HTERT RPE-1 (cell line): ENCODE results near the gene KHDC1L.
"Not testable (repeated sequence)": the region's sequence is repeated elsewhere in the genome, so short reads cannot be mapped to it uniquely, and the experiment has no call there.

Experiments used
- in situ Hi-C: fragments of 300-500 bp; cut with MboI; formaldehyde crosslinking; loops from 4 replicates; pipeline ENCODE4 v1.14.3; 2020; ENCODE audit warnings: low sequenced_read_pairs

The KHDC1L gene, protein sequence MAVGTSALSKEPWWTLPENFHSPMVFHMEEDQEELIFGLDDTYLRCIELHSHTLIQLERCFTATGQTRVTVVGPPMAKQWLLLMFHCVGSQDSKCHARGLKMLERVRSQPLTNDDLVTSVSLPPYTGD

DNA sequence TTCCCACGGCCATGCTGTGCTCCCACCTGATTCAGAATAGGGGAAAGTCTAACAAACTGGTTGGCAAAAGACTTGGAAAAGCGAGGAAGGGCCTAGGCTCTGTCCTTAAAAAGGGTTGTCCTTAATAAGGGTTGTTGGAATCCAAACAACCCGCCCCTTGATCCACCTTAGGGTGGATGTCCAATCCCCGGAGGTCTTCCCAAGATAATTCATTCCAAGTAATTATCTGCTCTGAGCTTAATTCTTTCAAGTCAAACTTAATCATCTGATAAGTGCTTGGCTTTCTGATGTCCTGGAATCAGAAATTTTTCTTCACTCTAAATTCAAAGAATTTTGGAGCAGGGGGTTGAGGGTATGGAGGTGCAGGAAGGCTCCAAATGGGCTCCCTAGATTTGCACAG, at the start of gene KHDC1L:
Gene KHDC1L (minus strand): TSS at position 101 of the 400 bp plus-strand sequence. CDS start 88 bp downstream, at position 13.
- in situ Hi-C loops, result no loop called here

DNA sequence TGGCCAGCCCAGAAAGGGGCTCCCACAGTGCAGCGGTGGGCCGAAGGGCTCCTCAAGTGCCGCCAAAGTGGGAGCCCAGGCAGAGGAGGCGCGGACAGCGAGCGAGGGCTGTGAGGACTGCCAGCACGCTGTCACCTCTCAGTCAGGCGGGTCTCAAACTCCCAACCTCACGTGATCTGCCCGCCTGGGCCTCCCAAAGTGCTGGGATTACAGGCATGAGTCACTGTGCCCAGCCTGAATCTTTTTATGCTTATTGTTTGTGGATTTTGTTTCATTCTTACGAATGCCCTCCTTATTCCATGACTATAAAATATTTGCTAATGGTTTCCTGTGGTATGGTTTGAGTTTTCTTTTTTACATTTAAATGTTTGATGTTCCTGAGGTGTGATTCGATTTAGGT, 44.0 kb upstream of the KHDC1L start:
- in situ Hi-C loops, result not testable (repeated sequence)

DNA sequence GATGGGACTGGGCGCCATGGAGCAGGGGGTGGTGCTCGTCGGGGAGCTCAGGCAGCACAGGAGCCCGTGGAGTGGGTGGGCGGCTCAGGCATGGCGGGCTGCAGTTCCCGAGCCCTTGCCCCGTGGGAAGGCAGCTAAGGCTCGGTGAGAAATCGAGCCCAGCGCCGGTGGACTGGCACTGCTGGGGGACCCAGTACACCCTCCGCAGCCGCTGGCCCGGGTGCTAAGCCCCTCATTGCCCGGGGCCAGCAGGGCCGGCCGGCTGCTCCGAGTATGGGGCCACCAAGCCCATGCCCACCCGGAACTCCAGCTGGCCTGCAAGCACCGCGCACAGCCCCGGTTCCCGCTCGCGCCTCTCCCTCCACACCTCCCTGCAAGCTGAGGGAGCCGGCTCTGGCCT, 43.6 kb upstream of the KHDC1L start:
- in situ Hi-C loops, result not testable (repeated sequence)

DNA sequence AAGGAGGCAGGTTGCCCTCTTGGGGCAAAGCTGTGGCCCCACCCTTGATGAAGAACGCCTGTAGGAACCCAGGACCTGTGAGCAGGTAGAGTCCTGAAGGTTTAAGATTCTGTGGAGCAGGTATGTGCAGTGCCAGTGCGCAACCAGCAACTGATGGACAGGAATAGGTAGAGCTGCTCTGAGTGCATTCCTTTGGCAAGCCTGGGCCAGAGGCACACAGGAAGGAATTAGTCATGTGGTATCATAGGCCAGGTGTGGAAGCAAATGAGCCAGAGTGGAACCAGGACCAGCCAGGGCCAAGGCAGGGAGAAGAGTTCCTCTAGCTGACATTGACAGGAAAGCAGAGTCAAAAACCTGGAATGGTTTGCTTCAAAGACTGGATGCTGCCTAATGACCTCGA, 39.1 kb upstream of the KHDC1L start:
- in situ Hi-C loops, result no loop called here

DNA sequence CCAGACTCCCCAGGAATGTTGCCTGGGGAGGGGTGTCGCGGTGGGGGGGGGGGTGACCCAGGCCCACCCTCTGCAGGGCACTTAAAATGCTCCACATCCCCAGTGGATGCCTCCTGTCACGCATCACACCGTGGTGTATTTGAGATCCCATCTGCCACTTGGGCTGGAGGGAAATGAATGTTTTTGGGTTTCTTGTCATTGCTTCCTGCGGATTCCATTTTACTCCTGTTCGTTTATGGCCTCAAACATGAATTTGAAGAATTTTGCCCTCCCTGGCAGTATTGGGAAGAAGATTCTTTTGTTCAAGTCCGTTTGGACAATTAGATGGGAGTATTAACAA, 38.2 kb upstream of the KHDC1L start:
- in situ Hi-C loops, result no loop called here

DNA sequence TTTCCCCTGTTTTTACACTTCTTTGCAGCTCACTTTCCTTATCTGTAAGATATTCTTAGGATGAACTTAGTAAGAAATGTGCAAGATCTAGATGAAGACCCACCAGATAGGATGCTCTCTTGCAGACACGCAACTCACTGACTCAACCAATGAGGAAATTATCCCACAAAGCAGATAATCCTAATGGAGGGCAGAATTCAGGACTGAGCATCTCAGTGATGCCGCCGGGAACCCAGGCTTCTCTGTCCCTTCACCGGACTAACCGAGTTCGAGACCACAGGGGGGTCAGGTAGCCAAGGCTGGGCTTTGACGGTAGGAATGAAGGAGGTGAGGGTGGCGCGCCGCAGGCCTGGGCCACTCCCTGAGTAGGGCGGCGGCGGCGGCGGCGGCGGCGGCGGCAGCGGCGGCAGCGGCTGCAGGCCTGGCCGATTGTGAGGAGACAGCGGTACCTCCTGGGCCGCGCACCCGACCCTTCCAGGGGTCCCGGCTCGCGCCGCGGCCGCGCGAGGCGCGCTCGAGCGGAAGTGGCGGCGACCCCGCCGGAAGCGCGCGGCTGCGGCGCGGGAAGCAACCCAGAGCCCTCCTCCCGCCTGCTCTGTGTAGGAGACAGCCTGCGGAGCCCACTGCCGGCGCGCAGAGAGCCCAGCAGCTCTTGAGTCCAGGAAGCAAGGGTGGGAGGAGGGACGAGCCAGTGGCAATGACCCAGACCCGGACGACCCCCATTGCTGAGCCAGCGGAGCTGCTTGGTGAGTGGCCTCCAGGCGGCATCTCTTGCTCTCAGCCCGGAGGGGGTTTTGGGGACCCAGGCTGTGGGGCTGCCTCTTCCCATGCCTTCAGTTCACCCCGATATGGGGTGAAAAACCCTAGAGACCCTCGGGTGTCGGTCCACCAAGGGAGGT, 37.6 kb upstream of the KHDC1L start, which contains the start of gene KHDC1:
Gene KHDC1 (minus strand): TSS at position 526 of the 899 bp plus-strand sequence. CDS start 20,679 bp downstream, outside the sequence.
- in situ Hi-C loops, result no loop called here

DNA sequence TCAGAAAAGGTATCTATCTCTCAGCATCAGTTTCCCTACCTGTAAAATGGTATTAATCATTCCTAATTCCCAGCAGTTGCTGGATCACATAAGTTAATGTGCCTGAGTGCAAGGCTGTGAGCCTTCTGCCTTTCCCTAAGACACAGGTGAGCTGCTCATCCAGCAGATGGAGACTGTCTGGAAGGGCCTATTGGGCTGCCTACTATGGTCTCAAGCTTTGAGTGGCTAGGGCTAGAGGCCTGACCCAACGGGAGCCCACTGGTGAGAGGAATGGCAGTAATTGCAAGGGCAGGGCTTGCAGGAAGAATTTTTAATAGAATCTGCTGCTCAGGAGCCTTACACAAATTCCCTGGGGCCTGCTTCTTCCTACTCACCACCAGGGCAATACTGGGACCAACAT, 33.4 kb upstream of the KHDC1L start:
- in situ Hi-C loops, result no loop called here

DNA sequence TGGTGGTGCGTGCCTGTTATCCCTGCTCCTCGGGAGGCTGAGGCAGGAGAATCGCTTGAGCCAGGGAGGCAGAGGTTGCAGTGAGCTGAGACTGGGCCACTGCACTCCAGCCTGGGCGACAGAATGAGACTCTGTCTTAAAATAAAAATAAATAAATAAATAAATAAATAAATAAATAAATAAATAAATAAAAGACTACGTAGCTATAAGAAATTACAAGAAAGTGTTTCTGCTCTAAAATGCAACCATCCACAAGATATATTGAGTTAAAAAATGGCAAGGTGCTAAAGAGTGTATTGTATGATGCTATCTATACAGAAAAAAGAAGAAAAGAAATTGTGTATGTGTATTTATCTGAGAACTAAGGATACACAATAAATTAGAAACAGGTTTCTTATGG, 29.0 kb upstream of the KHDC1L start:
- in situ Hi-C loops, result not testable (repeated sequence)

DNA sequence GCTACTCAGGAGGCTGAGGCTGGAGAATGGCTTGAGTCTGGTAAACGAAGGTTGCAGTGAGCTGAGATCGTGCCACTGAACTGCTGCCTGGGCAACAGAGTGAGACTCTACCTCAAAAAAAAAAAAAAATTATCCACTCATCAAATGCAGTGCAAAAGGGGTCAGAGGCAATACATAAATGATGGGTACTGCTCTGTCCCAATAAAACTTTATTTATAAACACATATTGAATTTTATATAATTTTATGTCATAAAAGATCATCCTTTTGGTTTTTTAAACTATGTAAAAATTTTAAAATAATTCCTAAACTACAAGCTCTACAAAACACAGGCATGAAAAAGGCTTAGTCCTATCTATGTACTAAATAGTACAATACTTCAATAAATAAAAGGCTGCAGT, 27.4 kb upstream of the KHDC1L start:
- in situ Hi-C loops, result no loop called here

DNA sequence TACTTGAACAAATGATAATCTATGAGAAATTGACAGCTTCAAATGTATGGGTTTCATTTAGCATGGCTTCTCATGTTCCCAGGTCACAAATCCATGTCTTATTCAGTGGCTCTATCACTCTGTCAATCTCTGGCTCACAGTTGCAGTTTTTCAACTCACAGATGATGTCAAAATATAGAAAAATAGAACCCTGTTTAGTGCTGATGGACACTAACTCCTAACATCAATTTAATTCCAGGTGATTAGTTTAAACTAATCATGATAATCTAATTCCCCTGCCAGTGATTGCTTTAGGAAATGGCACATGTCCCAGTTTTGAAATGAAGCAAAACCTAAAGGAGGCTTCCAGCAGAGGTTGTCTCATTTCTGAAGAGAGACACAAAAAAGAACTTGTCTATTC, 24.7 kb upstream of the KHDC1L start:
- in situ Hi-C loops, result no loop called here

DNA sequence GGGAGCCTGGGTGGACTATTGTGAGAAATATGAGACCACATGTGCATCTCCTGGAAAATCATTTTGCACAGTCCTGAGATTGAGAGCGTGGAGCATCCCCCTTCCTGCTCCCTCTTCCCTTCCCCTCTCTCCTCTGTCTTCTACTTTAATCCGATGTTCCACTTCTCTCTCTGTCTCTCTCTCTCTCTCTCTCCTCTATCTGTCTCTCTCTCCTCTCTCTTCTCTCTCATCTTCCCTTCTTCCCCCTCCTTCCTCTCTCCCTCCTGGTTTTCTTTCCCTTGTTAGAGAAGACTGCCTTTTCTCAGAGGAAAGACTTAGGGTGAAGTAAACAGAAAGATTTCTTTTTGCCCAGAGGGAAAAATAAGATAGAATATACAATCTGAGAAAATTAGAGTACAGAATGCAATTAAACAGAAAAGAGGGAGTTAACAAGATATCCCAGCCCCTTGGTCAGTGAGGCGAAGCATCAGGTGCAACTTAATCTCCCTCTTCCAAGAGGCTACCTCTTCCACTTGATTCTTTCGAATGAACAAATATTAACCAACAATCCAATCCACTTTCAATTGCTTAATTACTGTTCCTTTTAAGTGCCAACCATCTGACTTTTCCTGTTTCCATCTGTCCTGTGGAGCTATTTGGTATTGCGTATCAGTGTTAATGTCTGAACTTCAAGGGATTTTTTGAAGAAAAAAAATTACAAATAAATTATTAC, 23.1 kb upstream of the KHDC1L start:
- in situ Hi-C loops, result no loop called here

DNA sequence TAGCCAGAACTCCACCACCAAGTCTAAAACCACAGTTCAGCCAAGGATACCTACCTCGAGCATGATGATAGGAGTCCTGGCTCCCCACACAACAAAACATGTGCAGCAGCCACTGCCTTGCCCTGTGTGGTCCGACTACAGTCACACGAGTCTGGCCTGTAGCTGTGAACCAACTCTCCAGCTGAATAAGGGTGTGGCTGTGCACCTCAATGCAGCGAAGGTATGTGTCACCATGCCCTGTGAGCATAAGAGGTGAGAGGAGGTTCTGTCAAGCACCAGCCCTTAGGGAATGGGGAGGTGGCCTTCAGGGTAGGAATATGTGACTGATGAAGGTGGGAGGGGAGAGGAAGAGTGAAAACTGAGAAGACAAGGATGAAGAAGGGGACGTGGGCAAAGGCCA, 16.7 kb upstream of the KHDC1L start:
- in situ Hi-C loops, result no loop called here

DNA sequence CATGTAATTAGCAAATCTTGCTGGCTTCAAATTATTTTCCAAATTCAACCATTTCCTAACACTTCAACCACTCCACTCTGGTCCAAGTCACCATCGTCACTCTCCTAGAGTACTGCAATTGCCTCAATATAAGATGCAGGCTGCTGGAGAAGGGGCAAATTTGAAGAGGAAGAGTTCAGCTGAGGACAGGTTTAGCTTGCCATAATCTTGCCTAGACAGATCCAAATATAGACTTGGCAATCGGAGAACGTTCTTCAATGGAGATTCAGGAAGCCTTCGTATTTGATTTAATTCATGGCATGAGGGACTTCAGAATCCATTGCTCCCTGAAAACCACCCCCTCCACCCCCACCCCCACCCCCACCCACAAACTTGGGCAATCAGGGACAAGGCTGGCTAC, 15.4 kb upstream of the KHDC1L start:
- in situ Hi-C loops, result no loop called here

DNA sequence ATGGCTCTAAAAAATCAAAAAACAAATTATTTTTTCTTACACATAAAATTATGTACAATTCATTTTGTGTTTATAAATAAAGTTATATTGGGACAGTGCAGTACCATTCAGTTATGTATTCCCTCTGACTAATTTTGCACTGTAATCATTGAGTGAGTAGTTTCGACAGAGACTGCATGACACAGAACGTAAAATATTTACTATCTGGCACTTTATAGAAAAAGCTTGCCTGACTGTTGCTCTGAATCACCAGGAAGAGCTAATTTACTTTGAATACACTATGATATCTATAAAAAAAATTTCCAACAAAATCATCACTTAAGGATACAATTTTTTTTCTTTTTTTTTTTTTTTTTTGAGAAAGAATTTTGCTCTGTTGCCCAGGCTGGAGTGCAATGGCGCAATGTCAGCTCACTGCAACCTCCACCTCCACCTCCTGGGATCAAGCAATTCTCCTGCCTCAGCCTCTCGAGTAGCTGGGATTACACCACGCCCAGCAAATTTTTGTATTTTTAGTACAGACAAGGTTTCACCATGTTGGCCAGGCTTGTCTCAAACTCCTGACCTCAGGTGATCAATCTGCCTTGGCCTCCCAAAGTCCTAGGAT, 11.0 kb upstream of the KHDC1L start:
- in situ Hi-C loops, result no loop called here

DNA sequence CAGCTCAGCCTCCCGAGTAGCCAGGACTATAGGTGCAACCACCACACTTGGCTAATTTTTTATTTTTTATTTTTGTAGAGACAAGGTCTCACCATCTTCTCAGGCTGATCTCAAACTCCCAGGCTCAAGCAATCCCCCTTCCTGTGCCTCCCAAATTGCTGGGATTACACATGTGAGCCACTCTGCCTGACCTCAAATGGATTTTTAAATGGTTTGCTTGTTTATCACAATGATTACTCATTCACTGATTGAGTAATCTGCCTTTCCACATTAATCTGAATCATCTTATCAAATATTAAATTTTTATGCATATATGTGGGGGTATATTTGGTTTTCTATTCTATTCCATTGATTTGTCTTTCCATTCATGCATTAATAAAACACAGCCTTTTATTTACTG, 9.4 kb upstream of the KHDC1L start:
- in situ Hi-C loops, result no loop called here

DNA sequence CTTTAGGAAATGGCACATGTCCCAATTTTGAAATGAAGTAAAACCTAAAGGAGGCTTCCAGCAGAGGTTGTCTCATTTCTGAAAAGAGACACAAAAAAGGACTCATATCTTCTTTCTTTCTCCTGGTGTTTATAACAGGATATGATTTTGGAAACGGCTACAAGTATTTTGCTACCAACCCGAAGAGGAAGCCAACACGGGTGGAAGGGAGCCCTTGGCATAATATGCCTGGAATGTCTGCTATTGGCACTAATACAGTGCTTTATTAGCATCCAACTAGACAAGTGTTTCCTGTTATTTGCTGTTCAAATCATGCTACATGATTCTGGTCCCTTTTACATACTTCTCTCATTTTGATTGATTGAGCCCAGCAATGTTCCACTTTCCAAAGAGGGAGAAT, 8.7 kb upstream of the KHDC1L start:
- in situ Hi-C loops, result not testable (repeated sequence)

DNA sequence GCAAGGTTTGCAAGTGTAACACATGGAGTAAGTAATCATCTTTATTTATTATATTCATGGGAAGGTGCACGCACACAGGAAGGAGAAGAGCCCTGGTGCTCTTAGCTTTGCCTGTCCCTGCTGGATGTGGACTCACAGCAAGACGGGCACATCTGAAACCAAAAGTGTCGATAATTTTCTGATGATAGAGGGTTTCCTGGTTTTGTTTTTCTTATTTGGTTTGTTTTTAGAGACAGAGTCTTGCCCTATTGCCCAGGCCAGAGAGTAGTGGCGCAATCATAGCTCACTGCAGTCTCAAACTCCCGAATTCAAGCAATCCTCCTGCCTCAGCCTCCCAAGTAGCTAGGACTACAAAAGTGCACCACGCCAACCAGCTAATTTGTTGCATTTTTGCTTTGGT, 7.8 kb upstream of the KHDC1L start:
- in situ Hi-C loops, result no loop called here

DNA sequence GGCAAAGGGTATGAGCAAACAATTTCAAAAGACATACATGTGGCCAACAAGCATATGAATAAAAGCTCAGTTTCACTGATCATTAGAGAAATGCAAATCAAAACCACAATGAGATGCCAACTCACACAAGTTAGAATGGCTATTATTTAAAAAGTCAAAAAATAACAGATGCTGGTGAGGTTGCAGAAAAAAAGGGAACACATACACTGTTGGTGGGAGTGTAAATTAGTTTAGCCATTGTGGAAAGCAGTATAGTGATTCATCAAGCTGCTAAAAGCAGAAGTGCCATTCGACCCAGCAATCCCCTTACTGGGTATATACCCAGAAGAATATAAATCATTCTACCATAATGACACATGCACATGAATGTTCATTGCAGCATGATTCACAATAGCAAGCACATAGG, 6.7 kb upstream of the KHDC1L start:
- in situ Hi-C loops, result no loop called here

DNA sequence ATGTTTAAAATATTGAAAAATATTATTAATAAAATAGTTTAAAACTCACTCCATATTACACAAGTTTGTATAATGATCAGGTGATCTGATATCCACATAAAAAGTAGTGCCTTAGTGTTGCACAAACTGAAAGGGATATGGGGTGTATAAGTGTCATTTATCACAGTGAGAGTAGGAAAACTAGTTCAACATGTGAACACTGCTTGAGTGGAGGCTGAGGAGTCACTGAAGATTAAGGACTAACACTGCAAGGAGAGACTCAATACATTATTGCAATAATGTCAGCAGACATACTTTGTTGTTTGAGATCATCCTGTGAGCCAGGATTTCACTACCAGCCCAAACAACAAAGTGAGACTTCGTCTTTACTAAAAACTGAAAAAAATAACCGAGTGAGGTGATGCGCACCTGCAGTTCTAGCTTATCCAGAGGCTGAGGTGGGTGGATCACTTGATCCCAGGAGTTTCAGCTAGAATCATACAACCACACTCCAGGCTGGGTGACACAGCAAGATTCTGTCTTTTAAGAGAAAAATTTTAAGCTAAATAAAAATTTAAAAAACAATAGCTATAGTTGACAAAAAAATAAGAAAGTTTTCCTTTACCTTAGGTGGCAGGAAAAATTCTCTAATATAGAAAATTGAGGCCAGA, 2.4 kb upstream of the KHDC1L start:
- in situ Hi-C loops, result no loop called here

DNA sequence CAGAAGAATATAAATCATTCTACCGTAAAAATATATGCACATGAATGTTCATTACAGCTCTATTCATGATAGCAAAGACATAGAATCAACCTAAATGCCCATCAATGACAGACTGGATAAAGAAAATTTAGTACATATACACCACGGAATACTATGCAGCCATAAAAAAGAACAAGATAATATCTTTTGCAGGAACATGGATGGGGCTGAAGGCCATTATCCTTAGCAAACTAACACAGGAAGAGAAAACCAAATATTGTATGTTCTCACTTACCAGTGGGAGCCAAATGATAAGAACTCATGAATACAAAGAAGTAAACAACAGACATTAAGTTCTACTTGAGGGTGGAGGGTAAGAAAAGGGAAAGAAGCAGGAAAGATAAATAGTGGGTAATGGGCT, 8.4 kb downstream of the KHDC1L start:
- in situ Hi-C loops, result no loop called here

DNA sequence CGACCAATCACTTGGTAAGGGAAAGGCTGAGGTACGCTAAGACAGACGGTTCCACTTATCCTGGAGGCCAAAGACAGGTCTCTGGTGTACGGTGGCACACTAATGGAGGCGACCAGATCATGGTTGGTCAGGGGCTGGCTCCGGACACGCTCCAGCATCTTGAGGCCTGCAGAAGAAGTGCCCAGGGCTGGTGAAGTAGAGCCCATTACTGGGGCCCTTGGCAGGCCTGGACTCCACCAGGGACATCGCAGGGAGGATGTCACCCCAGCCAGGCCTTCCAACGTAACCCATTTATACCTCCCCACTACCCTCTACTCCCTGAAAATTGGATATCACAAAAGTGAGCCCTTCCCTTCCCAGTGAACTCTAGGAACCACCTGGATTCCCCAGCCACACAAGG, 16.2 kb downstream of the KHDC1L start:
- in situ Hi-C loops, result no loop called here
